ENCODE data around the gene UNC119.
"Not testable (repeated sequence)": the region's sequence is repeated elsewhere in the genome, so short reads cannot be mapped to it uniquely, and the experiment has no call there.

The UNC119 gene

GRCh38 chr17:28552176-28552999 lies at the start of gene UNC119:
Gene UNC119 (minus strand): TSS chr17:28552624. CDS start chr17:28552557, 67 bp downstream.
- peak; percentile 70 for DNase-seq (ENCODE audit: low spot score)

- peak; percentile 80 for DNase-seq (ENCODE audit: low spot score)
These were observed 47.1 kb upstream of the UNC119 start for GRCh38 chr17:28599311-28600184.

- DNase-seq (ENCODE audit: low spot score), result peak; percentile 92
These were observed 46.4 kb upstream of the UNC119 start, which contains the start of gene SPAG5 for GRCh38 chr17:28598799-28599310. Gene SPAG5 (minus strand): TSS chr17:28599025. CDS start chr17:28598946, 79 bp downstream.

GRCh38 chr17:28598389-28598788 lies 46.0 kb upstream of the UNC119 start:
- no peak for DNase-seq (ENCODE audit: low spot score)

DNA sequence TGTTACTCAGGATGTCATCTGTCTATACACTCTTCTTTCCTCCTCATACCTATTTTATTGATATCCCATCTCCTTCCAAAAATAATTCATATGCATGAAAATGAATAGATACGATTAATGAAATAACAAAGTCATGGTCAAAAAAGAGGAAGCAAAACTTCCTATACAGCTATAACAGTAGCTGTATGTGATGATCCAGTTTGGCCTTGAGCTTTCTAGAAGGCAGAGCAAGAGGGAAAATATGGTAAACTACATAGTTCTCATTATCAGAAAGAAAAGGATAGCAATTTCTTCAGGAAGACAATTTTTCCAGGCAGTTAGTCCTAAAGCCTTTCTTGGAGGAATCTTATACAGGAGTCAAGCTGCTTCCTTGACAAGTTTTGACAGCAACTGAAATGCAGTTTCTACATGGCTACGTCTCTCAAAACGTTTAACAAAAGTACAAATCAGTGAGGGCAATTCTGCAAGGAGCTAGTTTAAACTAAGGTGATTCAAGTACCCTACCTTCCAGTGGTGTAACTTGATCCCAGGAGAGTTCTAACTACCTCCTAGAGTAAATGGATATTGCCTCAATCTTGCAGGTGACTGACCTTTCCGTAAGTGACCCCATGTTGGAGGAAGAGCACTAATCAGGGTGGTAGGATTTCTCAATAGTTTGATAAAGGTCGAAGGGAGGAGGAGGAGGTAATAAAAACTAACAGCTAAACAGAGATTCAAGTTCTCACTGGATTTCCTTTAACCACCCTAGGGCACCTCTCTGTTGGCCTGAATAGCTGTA lies 45.4 kb upstream of the UNC119 start:
- no peak for DNase-seq (ENCODE audit: low spot score)

DNA sequence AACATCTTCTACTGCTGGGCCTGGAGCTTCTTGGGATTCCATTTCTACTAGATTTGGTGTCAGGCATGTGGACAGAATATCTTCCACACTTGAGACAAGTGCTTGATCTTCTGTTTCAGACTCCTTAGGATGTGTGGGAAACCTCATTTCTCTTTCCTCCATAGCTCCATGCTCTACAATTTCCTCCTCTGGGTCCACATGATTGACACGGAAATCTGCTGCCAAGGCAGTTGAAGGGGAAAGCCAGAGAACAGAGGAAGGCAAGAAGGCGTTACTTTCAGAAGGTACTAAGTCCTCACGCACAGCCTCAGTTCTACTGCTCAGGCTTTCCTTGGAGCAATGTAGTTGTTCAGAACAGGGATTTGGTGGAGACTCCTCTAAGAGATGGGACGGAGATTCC lies 39.8 kb upstream of the UNC119 start:
- no peak for DNase-seq (ENCODE audit: low spot score)

DNA sequence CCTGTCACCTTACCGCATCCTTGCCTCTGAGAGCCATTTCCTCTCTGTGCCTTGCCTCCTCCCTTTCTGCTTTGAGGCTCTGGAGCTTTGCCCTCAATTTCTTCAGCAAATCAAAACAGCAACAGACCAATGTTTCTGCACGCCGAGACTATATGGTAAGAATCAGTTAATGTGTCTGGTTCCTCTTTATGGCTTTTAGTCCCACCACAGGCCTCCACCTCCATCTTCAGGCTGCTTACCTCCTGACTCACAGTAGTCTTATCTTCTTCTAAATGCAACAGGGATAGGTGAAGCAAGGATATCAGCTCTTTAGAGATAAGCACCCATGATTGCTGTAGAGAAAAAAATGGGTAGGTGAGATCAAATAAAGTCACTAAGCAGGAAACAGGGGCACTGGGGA lies 33.4 kb upstream of the UNC119 start:
- DNase-seq (ENCODE audit: low spot score), result no peak

DNA sequence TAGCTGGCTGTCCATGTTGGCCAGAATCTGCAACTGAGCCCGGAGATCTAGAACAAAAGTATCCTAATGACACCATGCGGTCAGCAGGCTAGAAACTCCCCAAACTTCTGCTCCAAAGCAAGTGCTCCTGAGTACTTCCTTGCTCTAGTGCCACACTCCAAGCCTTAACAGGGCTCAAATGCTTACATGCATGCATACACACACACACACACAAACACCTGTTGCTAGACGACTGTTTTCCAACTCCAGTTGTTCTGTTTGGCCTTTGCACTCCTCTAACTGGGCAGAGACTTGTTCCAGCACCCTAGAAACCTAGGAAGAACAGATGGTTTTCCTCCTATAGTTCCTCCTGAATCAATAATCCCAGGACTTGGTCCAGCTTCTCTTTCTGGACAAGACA lies 32.0 kb upstream of the UNC119 start:
- no peak for DNase-seq (ENCODE audit: low spot score)

DNA sequence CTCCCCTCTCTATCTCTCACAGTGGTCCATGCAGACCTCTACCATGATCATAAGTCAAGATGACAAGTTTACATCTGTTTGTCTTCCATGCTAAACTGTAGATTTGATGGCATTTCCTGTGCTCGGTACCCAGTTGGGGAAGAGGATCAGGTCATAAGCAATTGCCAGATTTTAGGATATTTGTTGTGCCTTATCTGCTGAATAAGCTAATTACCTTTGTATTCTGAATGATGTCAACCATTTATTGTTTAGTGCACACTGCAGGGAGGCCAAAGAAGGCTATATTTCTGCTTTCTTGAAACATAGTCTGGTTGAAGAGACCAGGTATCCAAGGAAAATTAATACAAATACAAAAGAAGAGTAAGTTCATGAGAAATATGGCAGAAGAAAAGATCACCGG lies 30.1 kb upstream of the UNC119 start:
- DNase-seq (ENCODE audit: low spot score), result no peak

- no peak for DNase-seq (ENCODE audit: low spot score)
These were observed 28.5 kb upstream of the UNC119 start for GRCh38 chr17:28580959-28581358.

DNA sequence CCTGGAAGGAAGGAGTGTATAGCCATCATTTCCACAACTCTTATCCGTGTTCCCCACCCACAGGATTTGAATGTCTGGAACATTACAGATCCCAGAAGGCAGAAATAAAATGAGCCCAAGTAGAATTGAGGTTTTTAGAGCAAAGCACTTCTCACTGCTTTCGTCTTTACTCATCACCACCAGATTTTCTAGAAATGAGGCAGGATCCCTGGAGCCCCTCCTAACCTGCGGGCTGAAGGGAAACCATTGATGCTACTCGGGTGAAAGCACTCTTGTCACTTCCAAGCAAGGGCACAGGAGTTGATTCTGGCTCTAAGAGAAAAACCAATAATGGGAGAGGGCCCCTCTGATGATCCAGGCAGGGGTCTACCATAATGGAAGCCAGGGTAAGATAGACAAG lies 27.1 kb upstream of the UNC119 start:
- DNase-seq (ENCODE audit: low spot score), result no peak

DNA sequence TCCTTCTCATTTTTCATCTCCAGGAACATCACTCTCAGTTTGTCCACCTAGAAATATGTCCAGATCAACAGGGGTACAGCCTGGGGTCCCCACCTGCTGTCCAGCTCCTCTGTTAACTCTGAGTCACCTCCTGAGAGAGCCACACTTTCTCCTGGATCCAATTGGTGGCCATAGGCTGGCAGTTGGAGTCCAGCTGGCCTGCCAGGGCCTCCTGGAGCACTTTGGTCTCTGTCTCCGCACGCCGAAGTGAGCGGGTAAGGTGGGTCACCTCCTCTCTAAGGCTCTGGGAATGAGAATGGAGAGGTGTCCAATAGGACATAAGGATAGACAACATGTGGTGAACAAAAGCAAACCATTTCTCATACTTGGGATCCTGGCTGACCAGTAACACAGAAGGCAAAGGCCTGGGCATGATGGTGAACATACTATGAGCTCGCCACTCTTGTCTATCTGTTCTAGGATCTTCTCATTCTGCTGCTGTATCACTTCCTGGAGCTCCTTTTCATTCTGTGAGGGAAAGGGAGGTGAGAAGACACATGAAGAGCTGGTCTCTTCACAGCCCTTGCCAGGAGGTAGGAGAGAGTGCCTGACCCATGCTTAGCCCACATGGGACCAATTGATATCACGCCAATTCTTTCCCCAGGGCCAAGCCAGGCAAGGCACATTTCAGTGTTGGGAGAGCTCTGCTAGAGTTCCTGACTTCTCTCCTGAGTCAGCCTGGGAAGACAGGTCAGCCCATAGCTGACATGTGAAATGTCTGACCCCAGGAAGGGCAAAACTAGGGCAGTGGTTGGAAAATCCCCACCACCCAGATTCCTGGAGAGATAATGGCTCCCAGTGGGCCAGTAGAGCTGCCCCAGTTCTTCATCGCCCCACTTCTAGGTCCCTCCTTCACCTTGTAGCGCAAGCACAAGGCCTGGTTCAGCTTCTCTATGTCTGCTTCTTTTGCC lies 26.1 kb upstream of the UNC119 start:
- no peak for DNase-seq (ENCODE audit: low spot score)

DNA sequence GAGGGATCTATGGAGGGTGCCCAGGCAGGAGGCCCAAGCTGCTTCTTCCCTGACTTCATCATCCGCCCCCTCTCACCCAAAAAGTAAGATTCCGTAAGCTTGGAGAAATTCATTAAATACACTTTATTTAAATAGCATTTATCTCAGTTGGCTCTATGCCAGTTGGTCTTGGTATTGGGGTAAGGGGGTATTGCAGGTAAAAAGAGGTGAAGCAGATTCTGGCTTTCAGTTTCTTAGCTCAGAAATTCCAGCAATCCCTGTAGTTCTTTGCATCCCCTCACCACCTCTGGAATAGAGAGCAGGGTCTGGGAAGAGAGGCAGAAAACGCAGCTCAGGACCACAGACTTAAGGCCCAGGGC lies 25.0 kb upstream of the UNC119 start:
- no peak for DNase-seq (ENCODE audit: low spot score)

DNA sequence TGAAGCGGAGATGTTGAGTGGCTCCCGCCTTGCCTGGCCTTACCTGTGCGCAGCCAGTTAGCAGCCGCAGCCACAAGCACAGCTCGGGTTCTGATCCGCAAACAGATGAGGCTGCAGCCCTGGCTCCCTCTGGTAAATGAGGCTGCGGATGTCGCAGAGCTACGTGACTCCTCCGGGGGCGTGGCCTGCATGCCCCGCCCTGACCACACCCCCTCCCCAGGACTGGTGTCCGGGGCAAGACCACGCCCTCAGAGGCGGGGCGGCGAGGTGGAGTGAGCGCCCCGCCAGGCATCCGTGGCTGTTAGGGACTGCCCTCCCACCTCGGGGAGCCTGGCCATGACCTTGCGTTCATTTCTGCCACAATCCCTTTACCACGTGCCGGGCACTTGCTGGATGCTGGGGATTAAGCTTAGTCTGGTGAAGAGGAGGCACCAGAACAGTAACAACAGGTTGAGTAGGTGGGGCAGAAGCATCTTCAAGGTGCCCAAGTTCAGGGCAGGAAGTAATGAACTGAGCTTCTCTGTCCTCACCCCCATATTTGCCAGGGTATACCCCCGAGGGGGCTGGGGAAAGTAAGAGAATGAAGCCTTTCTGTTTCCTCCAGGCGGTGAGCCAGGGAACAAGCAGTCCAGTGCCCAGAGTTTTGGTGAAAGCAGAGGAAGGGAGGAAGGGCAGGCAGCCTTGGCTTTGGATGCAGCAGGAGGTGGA lies 24.5 kb upstream of the UNC119 start, which contains the start of gene ALDOC:
Gene ALDOC (minus strand): TSS at position 138 of the 708 bp plus-strand sequence. CDS start 1,363 bp downstream, outside the sequence.
- DNase-seq (ENCODE audit: low spot score), result peak; percentile 89

GRCh38 chr17:28576016-28576415 lies 23.6 kb upstream of the UNC119 start:
- not testable (repeated sequence) for DNase-seq (ENCODE audit: low spot score)

GRCh38 chr17:28575126-28575795 lies 22.8 kb upstream of the UNC119 start:
- DNase-seq (ENCODE audit: low spot score), result no peak

DNA sequence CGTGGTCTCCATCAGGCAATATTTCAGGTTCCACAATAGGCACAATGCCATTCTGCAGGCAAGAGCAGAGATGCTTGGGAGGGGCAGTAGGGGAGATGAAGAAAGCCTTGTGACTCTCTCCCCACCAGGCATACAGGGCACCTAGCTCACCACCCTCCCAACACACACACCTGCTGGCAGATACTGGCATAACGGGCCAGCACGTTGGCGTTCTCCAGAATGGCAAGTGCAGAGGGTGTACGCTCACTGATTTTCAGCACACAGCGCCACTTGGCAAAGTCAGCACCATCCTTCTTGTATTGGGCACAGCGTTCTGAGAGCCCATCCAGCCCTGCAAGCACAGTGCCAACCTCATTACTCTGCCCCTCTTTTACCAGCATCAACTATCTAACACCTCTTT lies 22.1 kb upstream of the UNC119 start:
- no peak for DNase-seq (ENCODE audit: low spot score)

- no peak for DNase-seq (ENCODE audit: low spot score)
These were observed 21.6 kb upstream of the UNC119 start for GRCh38 chr17:28573966-28574480.

DNA sequence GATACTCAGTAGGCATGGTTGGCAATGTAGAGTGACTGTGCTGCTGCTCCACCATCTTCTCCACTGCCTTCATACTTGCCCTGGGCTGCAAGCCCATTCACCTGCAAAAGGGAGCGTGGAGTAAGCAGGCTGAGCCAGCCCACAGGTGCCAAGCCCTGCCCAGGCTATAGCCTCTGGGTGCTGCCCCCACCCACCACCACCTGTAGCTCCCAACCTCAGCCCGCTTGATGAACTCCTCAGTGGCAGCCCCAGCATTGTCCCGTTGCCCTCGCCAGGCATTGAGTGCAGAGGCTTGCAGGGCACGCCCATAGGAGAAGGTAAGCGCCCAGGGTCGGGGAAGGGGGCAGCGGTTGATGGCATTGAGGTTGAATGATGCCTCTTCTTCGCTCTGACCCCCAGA lies 21.1 kb upstream of the UNC119 start:
- DNase-seq (ENCODE audit: low spot score), result no peak

All from SW480 (cell line).